Measurements from ENCODE around the gene ZDHHC8. TPM values are rescaled to one million over a fixed set of nuclear protein-coding genes. Genes with fewer than 3 reads are reported as not detected.

The ZDHHC8 gene
- total and polyA plus RNA-seq, 10 of the 15 experiments (the other 5 are each of a cell fraction or from before 2014, with no cell fraction given): 0.03 to 46.3 (median 5.3) TPM

DNA sequence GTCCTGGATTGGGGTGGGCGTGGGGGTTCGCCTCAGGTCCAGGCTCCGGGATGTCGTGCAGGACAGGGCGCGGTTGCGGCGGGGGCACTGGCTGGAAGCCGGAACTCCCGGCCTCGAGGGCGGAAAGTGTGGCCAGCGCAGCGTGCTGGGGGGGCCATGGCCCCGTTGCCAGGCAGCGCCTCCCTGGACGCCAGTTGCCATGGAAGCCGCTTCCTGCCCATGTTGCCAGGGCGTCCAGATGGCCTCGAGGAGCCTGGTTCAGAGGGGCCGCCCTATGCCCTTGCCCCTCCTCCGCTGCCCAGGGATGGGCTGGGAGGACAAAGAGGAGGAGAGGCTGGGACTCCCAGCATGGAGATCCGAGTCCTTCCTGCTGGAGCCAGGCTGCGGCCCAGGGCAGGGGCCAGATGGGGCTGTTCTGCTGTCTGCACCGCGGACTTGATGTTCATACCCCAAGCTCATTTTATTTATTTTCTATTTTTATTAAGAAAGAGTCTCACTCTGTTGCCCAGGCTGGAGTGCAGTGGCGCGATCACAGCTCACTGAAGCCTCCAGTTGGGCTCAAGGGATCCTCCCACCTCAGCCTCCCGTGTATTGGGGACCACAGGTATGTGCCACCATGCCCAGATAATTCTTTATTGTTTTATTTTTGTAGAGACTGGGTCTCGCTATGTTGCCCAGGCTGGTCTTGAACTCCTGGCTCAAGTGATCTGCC is 23.9 kb downstream of the ZDHHC8 start:
- in situ Hi-C loops (cut with MboI): loop anchor here (10.0 kb wide), 2 partner anchors 109 to 139 kb away; partner anchors contain the start of gene RTN4R
- RAD21 ChIA-PET (ENCODE audit: unreplicated experiment): no interaction called here
- Histone ChIP-seq H3K4me3 (no peak overlapping the region), H4K20me1 (ENCODE audit: control insufficient read depth, insufficient read depth) (no peaks in the 10 kb centered on the region), H3K27ac (ENCODE audit: control insufficient read depth, insufficient read depth) (no peak overlapping the region), H3K9ac (ENCODE audit: control insufficient read depth, insufficient read depth, low read length) (no peak overlapping the region), H3K79me2 (ENCODE audit: control insufficient read depth, insufficient read depth, low read length) (no peaks in the 10 kb centered on the region), H3K9me3 (replicated peaks; ENCODE audit: control insufficient read depth, insufficient read depth, low read length) (no peaks in the 10 kb centered on the region), H2AFZ (ENCODE audit: control insufficient read depth, low read depth, low read length) (no peak overlapping the region), H3K27me3 (replicated peaks in 1 of 2; ENCODE audit: control insufficient read depth in 2 of 2, insufficient read depth in 2 of 2, low read length in 1 of 2) (peaks cover 1 to 2% of the 10 kb centered on the region in 2 experiments; a peak in 3 of 4 replicates), H3K4me2 (ENCODE audit: control insufficient read depth, insufficient read depth) (no peak overlapping the region), H3K4me1 (ENCODE audit: control insufficient read depth, insufficient read depth, low read length) (no peaks in the 10 kb centered on the region), H3K36me3 (ENCODE audit: control insufficient read depth in 2 of 2, insufficient read depth in 2 of 2, low read length in 1 of 2) (no peaks in the 10 kb centered on the region)
- POLR2A ChIA-PET: no interaction called here
- 34% methylated on average over 27 of the region's 30 CpGs for WGBS (ENCODE audit: insufficient coverage, insufficient replicate concordance, low lambda C conversion rate, missing lambda C conversion rate)
- BruUV-seq (replicated peaks): no TSS peak
- SMC1A ChIA-PET (ENCODE audit: uncharacterized antibody, unreplicated experiment): no interaction called here
- no peak for DNase-seq (ENCODE audit: low read depth, low spot score)
- TF ChIP-seq KDM1A (IDR thresholded peaks at IDR 0.05; ENCODE audit: borderline replicate concordance) (no peak), USF2 (IDR thresholded peaks at IDR 0.05; ENCODE audit: borderline replicate concordance, low read depth, low read length) (no peak), TARDBP (IDR thresholded peaks at IDR 0.05; ENCODE audit: borderline replicate concordance) (no peak)
- CTCF ChIA-PET: no interaction called here
- FAIRE-seq: no peak
- no peak for ATAC-seq
- intact Hi-C loops (cut with micrococcal nuclease; ENCODE audit: unreplicated experiment): loop anchor here (5.0 kb wide), 4 partner anchors 82 to 342 kb away; partner anchors contain the start of genes KLHL22 and RTN4R

GRCh38 chr22:20156042-20156389 is 24.4 kb downstream of the ZDHHC8 start:
- Histone ChIP-seq H3K36me3 (ENCODE audit: control insufficient read depth in 2 of 2, insufficient read depth in 2 of 2, low read length in 1 of 2) (no peaks in the 10 kb centered on the region), H3K4me2 (ENCODE audit: control insufficient read depth, insufficient read depth) (no peak overlapping the region), H3K4me3 (no peak overlapping the region), H3K27me3 (replicated peaks in 1 of 2; ENCODE audit: control insufficient read depth in 2 of 2, insufficient read depth in 2 of 2, low read length in 1 of 2) (peaks cover 1 to 2% of the 10 kb centered on the region in 2 experiments; a peak in 3 of 4 replicates), H2AFZ (ENCODE audit: control insufficient read depth, low read depth, low read length) (no peak overlapping the region), H3K27ac (ENCODE audit: control insufficient read depth, insufficient read depth) (no peak overlapping the region), H3K79me2 (ENCODE audit: control insufficient read depth, insufficient read depth, low read length) (no peaks in the 10 kb centered on the region), H3K9ac (ENCODE audit: control insufficient read depth, insufficient read depth, low read length) (no peak overlapping the region), H4K20me1 (ENCODE audit: control insufficient read depth, insufficient read depth) (no peaks in the 10 kb centered on the region), H3K4me1 (ENCODE audit: control insufficient read depth, insufficient read depth, low read length) (no peaks in the 10 kb centered on the region), H3K9me3 (replicated peaks; ENCODE audit: control insufficient read depth, insufficient read depth, low read length) (no peaks in the 10 kb centered on the region)
- no peak for DNase-seq (ENCODE audit: low read depth, low spot score)
- intact Hi-C loops (cut with micrococcal nuclease; ENCODE audit: unreplicated experiment): loop anchor here (5.0 kb wide), 4 partner anchors 81 to 341 kb away; partner anchors contain the start of genes KLHL22 and RTN4R
- ATAC-seq: no peak
- in situ Hi-C loops (cut with MboI): loop anchor here (10.0 kb wide), 2 partner anchors 109 to 139 kb away; partner anchors contain the start of gene RTN4R
- no peak for FAIRE-seq
- ChIA-PET CTCF (interaction anchor here (1.6 kb wide), 1 partner anchor 130 kb away, joined by 3 read pairs; no protein-coding TSS in a partner anchor), SMC1A (ENCODE audit: uncharacterized antibody, unreplicated experiment) (no interaction called here), RAD21 (ENCODE audit: unreplicated experiment) (no interaction called here), POLR2A (no interaction called here)
- no TSS peak for BruUV-seq (replicated peaks)
- 13% methylated on average over 7 of the region's 7 CpGs for WGBS (ENCODE audit: insufficient coverage, insufficient replicate concordance, low lambda C conversion rate, missing lambda C conversion rate)
- TF ChIP-seq STAT1 (conservative IDR thresholded peaks at IDR 0.05) (no peak), SMC3 (IDR thresholded peaks at IDR 0.05; ENCODE audit: borderline replicate concordance, low read length) (no peak), USF2 (IDR thresholded peaks at IDR 0.05; ENCODE audit: borderline replicate concordance, low read depth, low read length) (no peak), HDAC2 (IDR thresholded peaks at IDR 0.05) (no peak), SREBF1 (IDR thresholded peaks at IDR 0.05; ENCODE audit: low read length) (no peak)
- TF ChIP-seq, protein P1, sequence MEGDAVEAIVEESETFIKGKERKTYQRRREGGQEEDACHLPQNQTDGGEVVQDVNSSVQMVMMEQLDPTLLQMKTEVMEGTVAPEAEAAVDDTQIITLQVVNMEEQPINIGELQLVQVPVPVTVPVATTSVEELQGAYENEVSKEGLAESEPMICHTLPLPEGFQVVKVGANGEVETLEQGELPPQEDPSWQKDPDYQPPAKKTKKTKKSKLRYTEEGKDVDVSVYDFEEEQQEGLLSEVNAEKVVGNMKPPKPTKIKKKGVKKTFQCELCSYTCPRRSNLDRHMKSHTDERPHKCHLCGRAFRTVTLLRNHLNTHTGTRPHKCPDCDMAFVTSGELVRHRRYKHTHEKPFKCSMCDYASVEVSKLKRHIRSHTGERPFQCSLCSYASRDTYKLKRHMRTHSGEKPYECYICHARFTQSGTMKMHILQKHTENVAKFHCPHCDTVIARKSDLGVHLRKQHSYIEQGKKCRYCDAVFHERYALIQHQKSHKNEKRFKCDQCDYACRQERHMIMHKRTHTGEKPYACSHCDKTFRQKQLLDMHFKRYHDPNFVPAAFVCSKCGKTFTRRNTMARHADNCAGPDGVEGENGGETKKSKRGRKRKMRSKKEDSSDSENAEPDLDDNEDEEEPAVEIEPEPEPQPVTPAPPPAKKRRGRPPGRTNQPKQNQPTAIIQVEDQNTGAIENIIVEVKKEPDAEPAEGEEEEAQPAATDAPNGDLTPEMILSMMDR (IDR thresholded peaks at IDR 0.05 in 2 of 3, conservative IDR thresholded peaks at IDR 0.05 in 1 of 3; ENCODE audit: control insufficient read depth in 2 of 3, extremely low read depth in 1 of 3, insufficient read depth in 1 of 3, low read depth in 3 of 3, low read length in 3 of 3): no peak

Data from GM12878 (cell line).